ENCODE results near the gene NR4A1.
A peak's percentile ranks its signal among the peaks of the same experiment; 100 is the strongest.

The NR4A1 gene

GRCh38 chr12:52050758-52051541 is at the start of gene NR4A1:
Gene NR4A1 (plus strand): TSS chr12:52051442. CDS start chr12:52054329, 2,887 bp downstream.
- DNase-seq (ENCODE audit: low read depth): peak; percentile 100

DNA sequence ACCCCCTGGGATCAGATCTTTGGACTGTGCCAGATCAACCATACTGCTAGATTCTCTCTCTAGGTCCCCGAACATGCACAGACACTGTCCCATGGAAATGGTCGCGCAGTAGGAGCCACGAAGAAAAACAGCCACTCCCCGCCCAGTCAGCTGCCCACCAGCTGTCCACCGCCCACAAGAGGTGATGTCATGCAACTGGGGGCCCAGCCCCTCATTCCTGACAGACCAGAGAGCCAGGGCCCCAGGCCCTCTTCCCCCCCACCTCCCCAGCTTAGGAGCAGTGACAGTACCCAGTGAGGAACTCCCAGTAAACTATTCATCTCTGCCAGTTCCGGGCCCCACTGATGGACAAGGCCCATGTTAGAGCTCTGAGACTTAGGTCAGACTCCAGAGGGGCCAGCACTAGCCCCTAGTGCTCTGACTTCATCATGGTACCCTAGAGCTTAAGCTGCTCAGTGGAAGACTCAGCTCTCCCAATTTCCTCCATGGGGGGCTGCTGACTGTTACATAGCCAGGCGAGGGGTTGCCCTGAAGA is 48.2 kb upstream of the NR4A1 start:
- DNase-seq (ENCODE audit: low read depth): no peak

DNA sequence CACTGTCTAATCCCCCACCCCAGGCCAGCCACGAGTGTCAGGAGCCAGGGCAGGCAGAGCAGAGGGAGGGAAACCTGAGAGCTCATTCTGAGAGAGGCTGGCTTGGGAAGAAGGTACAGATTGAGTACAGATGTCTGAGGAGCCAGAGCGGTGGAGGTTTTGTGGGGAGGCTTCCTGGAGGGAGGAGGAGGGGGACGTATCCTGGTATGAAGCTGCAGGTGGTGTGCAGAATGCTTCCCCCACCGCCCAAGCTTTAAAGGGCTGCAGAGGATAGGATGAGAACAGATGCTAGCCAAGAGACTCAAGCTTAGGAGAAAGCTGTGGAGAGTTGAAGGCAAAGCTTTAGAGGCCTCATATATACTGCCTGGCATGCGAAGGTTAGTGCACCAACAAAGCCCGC is 47.7 kb upstream of the NR4A1 start:
- DNase-seq (ENCODE audit: low read depth): no peak

DNA sequence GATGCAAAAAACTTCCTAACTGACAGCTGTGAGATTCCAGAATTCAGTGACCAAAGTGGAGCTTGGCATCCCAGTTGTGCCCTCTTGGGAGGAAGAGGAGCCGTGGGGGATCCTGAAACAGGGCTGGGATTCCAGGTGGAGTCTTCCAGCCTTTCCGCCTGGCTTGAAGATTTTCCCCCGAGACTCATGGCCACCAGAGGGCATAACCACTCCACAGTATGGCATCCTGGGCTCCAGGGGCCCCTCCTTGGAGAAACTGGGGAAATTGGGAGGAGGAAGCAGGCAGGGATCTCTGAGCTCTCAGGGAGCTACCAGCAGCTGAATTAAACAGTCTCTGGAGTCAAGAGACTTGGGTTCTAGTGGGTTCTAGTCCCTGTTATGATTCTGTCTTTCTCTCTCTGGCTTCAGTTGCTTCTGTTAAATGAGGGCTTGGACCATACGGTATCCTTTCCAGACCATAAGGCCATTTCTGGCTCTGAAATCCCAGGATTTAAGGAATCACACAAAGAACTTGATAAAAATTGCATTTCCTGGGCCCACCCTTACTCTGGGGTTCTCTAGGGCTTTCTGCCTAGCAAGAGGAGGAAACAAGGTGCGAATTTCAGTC is 47.1 kb upstream of the NR4A1 start:
- no peak for DNase-seq (ENCODE audit: low read depth)

GRCh38 chr12:52005218-52005902 is 45.9 kb upstream of the NR4A1 start:
- DNase-seq (ENCODE audit: low read depth): no peak

GRCh38 chr12:52005903-52006703 is 45.1 kb upstream of the NR4A1 start:
- no peak for DNase-seq (ENCODE audit: low read depth)

- DNase-seq (ENCODE audit: low read depth): peak; percentile 79
Observed at GRCh38 chr12:52006726-52007157, 44.5 kb upstream of the NR4A1 start, which contains the start of gene TAMALIN. Gene TAMALIN (plus strand): TSS chr12:52006946. CDS start chr12:52007020, 74 bp downstream.

DNA sequence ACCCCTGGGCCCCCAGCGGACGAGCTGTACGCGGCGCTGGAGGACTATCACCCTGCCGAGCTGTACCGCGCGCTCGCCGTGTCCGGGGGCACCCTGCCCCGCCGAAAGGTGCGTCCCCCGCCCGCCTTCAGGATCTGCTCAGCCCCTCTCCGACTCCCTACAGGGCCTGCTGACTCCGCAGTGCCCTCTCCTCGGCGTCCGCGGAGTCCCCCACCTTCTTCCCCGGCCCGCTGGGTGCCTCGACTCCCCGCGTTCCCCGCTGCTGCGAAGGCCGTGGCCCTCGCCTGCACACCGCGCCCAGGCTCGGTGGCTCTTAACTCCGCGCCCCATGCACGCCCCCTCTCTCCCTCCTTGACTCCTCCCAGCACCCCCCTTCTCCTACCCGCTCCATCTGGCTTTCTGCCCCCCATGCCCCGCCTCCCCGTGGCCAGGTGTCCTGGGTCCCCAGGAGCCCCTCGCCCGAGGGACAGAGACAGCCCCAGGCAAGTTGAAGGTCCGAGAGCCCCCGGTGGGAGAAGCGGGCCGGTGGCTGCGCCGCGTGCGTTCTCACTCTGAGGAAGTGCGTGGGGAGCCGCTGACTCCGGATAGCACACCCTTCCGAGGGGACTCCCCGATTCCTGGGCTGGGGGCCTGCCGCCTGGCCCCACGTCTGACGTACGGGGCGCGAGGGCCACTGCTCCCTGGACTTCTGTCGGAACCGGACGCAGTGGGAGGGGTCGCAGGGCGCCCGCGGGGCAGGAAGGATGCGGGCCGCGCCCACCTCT is 43.9 kb upstream of the NR4A1 start:
- DNase-seq (ENCODE audit: low read depth): peak; percentile 49

DNA sequence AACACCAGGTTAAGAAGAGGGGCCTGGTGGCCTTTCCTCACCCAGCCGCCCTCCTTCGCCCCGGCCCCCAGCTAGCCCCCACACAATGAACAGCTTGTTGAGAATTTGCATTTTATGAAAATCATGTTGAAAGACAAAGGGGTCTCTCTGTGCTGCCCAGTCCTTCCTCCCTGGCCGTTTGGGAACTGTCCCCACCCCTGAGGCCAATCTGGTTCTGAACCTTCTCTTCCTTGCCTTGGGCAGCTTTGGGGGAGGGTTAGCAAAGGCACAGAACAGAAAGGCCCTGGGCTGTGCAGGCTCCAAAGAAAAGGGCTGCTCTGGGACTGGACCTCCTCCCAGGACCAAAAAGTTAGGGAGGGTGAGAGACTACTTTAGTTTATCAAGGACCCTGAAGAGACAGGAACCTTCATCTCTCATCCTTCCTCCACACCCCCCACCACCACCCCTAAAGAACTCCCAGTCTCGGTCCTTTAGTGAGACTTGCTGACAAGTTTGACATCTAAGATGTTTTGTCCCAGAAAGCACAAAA is 43.2 kb upstream of the NR4A1 start:
- no peak for DNase-seq (ENCODE audit: low read depth)

DNA sequence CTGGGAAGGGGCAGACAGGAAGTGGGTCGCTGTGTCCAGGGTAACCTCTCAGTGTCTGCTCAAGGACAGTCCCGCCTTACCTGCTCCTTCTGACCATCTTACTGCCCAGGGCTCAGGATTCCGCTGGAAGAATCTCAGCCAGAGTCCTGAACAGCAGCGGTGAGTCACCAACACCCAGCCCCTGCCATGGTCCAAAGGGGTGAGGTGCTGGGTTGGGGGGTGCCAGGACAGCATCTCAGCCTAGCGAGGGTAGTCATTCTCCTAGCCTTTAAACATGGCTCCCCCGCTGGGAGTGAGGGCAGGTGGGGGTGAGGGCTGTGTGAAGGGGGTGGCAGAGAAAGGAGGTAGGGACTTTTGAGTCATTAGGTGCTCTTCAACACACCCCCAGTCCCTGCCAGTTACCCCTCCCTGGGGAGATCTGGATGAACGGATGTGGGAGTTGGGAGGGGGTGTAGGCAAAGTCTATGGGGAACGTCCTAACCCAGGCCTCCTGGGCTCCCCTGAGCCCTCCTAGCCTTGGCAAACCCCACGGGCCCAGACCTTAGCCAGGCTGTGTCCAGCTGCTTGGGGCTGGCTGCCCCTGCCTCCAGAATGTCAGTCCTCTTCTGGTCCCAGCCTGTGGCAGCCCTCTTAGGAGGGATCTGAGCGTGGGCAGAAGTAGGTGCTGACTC is 42.0 kb upstream of the NR4A1 start:
- no peak for DNase-seq (ENCODE audit: low read depth)

DNA sequence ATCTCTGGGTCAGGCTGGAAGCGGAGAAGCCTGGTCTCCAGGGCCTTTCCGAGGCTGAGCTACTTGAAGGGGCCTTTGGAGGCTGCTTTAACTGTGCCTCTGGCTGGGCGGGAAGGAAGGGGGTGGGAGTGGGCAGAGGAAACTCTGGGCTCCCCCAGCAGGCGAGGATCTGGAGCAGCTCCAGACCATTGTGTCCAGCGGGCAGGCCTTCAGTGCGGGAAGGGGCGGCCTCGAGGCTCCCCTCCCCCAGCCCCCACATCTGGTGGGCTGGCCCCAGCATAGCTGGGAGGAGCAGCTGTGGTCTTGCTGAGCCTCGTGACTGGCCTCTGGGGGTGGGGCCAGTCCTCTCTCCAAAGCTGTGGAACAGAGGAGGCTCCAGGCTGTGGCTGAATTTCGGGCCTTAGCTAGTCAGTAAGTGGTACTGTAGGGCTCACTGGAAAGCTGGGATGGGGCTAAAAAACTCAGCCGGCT is 41.1 kb upstream of the NR4A1 start:
- DNase-seq (ENCODE audit: low read depth): no peak

GRCh38 chr12:52010692-52011601 is 40.3 kb upstream of the NR4A1 start:
- DNase-seq (ENCODE audit: low read depth): no peak

DNA sequence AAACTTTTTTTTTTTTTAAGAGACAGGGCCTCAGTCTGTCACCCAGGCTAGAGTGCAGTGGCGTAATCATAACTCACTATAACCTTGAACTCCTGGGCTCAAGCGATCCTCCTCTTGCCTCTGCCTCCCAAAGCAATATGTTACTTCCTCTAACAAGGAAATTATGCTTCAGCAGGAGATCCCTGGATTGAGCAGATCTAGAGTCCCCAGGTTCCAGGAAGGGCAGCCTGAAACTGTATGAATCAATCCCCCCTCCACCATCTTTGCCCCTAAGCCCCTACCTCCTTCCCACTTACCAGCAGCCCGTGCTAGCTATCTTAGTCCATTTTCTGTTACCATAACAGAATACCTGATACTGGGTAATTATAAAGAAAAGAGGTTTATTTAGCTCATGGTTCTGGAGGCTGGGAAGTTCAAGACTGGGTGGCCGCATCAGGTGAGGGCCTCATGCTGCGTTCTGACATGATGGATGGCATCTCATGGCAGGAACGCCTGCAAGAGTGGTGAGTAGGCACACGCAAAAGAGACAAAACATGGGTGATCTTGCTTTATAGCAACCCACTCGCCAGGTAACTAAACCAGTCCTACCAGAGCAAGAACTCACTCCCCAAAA is 39.5 kb upstream of the NR4A1 start:
- no peak for DNase-seq (ENCODE audit: low read depth)

DNA sequence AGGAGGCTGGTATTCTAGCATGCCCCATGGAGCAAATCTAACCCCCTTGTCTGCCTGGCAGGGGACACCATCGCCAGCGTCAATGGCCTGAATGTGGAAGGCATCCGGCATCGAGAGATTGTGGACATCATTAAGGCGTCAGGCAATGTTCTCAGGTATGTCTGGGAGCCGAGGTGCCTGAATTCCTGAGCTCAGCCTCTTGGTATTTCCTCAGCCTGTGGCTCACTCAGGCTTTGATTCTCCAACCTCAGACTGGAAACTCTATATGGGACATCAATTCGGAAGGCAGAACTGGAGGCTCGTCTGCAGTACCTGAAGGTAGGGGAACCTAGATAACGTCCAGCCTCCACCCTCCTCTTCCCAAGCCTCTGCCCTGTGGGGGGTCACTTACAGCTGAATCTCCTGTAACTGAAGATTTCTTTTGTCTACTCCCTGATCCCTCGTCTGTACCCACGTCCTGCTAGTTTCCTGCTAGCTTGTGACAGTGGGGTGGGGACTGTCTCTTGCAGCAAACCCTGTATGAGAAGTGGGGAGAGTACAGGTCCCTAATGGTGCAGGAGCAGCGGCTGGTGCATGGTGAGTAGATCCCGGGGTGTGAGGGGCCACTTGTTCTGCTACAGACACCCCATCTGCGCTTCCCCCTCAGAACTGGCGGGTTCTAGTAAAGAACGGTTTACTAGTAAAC is 37.5 kb upstream of the NR4A1 start:
- DNase-seq (ENCODE audit: low read depth): no peak

- no peak for DNase-seq (ENCODE audit: low read depth)
Observed at GRCh38 chr12:52014567-52015530, 36.4 kb upstream of the NR4A1 start.

- DNase-seq (ENCODE audit: low read depth): no peak
Observed at GRCh38 chr12:52015532-52016041, 35.7 kb upstream of the NR4A1 start.

Measured in stimulated activated CD4-positive, alpha-beta T cell treated with anti-CD3 and anti-CD28 coated beads, Interleukin-2, amount 100 ng/mL, for 4 hours (primary cell).